ENCODE data around the gene FAM20C. TPM values are rescaled to one million over a fixed set of nuclear protein-coding genes. Genes with fewer than 3 reads are reported as not detected.

Gene FAM20C
- total RNA-seq, 4 donors from 2014 or later = 15.8 to 20.4 (median 18.7) TPM

DNA sequence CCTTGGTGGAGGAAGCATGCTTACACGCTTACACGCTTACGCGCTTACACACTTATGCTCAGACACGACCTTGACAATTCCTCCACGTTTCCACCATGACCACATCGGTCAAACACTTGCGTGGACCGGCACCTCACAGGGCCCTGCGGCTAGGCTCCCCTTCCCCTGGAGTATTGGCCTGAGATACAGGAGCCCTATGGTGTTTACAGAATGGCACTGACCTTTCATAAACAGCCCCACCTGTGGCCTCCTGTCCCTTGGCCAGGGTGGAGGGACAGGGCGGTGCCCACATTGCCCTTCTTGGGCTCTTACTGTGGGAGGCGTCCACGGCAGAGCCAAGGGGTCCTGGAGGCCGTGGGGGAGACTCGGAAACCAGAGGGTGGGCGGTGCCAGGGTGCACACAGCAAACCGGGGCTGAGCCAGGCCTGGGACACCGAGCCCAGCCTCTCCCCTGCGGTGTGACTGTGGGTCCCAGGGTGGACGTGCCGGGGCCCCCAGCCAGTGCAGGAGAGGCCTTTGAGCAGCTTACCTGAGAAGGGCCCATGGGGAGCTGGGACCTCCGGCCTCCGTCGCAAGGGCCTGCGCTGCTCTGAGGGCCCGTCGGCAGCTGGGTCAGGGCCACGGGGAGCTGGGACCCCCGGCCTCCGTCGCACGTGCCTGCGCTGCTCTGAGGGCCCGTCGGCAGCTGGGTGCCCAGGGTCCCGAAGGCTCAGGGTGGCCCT is 53.4 kb downstream of the FAM20C start:
- Histone ChIP-seq H3K27me3 (no peaks in the 10 kb centered on the region), H3K4me1 (peaks cover 7% of the 10 kb centered on the region), H3K36me3 (peaks cover 48% of the 10 kb centered on the region), H3K27ac (no peak overlapping the region), H3K4me3 (no peak overlapping the region), H3K9me3 (no peaks in the 10 kb centered on the region)
- TF ChIP-seq EP300 (IDR thresholded peaks at IDR 0.05) = no peak
- TF ChIP-seq POLR2A (IDR thresholded peaks at IDR 0.05) = no peak
- no peak for TF ChIP-seq POLR2AphosphoS5 (IDR thresholded peaks at IDR 0.05)
- TF ChIP-seq, protein P1, sequence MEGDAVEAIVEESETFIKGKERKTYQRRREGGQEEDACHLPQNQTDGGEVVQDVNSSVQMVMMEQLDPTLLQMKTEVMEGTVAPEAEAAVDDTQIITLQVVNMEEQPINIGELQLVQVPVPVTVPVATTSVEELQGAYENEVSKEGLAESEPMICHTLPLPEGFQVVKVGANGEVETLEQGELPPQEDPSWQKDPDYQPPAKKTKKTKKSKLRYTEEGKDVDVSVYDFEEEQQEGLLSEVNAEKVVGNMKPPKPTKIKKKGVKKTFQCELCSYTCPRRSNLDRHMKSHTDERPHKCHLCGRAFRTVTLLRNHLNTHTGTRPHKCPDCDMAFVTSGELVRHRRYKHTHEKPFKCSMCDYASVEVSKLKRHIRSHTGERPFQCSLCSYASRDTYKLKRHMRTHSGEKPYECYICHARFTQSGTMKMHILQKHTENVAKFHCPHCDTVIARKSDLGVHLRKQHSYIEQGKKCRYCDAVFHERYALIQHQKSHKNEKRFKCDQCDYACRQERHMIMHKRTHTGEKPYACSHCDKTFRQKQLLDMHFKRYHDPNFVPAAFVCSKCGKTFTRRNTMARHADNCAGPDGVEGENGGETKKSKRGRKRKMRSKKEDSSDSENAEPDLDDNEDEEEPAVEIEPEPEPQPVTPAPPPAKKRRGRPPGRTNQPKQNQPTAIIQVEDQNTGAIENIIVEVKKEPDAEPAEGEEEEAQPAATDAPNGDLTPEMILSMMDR (IDR thresholded peaks at IDR 0.05) = no peak
- DNase-seq (ENCODE audit: low spot score in 2 of 2) = no peak
- 92% methylated on average over 23 of the region's 36 CpGs for WGBS

DNA sequence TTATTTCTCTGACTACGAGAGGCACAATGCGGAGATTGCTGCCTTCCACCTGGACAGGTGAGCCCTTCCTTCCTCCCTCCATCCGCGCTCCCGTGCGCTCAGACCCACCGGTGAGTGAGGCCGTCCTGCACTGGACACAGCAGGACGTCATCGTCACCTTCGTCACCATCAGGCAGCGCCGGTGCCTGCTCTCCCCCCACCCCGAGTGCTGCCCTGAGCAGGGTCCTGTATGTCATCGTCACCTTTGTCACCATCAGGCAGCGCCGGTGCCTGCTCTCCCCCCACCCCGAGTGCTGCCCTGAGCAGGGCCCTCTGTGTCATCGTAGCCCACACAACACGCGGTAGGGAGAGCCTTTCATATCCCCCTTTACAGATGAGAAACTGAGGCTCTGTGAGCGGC is 54.1 kb downstream of the FAM20C start:
- H3K9me3 ChIP-seq = no peaks in the 10 kb centered on the region

DNA sequence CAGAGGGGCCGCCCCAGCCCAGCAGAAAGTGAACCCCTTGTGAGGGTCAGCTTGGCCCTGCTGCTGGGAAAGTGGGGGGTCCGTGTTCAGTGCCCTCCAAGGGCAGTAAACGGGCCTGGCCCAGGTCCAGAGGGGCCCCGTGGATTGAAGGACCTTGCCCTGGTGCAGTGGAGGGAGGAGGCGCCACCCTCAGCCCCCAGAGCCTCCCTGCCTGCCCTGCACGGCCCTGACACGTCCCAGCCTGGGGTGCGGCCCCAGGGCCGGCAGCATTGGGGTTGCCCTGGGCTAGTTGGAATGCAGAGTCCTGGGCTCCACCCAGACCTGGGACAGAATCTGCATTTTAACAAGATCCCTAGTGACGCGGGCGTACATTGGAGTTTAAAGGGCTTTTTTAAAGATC is 54.8 kb downstream of the FAM20C start:
- Histone ChIP-seq H3K36me3 (peaks cover 63% of the 10 kb centered on the region), H3K27me3 (no peaks in the 10 kb centered on the region), H3K4me3 (no peak overlapping the region), H3K27ac (no peak overlapping the region), H3K9me3 (no peaks in the 10 kb centered on the region), H3K4me1 (no peaks in the 10 kb centered on the region)
- 83% methylated on average over 6 of the region's 12 CpGs for WGBS
- DNase-seq (ENCODE audit: low spot score in 2 of 2) = no peak
- TF ChIP-seq EP300 (IDR thresholded peaks at IDR 0.05) (no peak), POLR2AphosphoS5 (IDR thresholded peaks at IDR 0.05) (no peak), POLR2A (IDR thresholded peaks at IDR 0.05) (no peak)
- TF ChIP-seq, protein P1 (IDR thresholded peaks at IDR 0.05) = no peak

More for the DNA sequence above, 54.1 kb downstream of the FAM20C start:
- Histone ChIP-seq H3K4me1 (no peaks in the 10 kb centered on the region), H3K27ac (no peak overlapping the region), H3K4me3 (no peak overlapping the region), H3K27me3 (no peaks in the 10 kb centered on the region), H3K36me3 (peaks cover 55% of the 10 kb centered on the region)
- DNase-seq (ENCODE audit: low spot score in 2 of 2) = no peak
- 91% methylated on average over 5 of the region's 22 CpGs for WGBS
- TF ChIP-seq, protein P1 (IDR thresholded peaks at IDR 0.05) = no peak
- TF ChIP-seq POLR2A (IDR thresholded peaks at IDR 0.05) = no peak
- no peak for TF ChIP-seq EP300 (IDR thresholded peaks at IDR 0.05)
- no peak for TF ChIP-seq POLR2AphosphoS5 (IDR thresholded peaks at IDR 0.05)

DNA sequence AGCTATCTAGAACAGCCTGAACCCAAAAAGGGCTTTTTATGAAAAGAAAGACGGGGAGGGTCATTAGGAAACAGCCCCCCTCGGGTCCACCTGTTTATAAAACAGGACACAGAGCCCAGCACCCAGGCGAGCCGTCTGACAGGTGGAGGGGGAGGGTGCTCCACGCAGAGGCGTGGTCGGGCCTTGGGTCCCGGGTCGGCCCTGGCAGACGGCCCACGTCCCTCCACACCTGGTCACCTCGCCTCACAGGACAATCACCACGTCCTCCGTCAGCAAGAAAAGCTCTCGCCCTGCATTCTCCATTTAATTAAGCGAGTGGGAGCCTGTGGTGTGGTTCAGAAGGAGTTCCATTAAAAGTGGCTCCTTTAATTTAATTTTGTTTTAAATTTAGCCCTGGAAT is 55.3 kb downstream of the FAM20C start:
- Histone ChIP-seq H3K4me3 (no peak overlapping the region), H3K36me3 (peaks cover 67% of the 10 kb centered on the region), H3K4me1 (no peaks in the 10 kb centered on the region), H3K9me3 (no peaks in the 10 kb centered on the region), H3K27ac (no peak overlapping the region), H3K27me3 (no peaks in the 10 kb centered on the region)
- DNase-seq (ENCODE audit: low spot score in 2 of 2) = no peak
- 82% methylated on average over 16 of the region's 16 CpGs for WGBS
- TF ChIP-seq EP300 (IDR thresholded peaks at IDR 0.05) = no peak
- no peak for TF ChIP-seq POLR2A (IDR thresholded peaks at IDR 0.05)
- no peak for TF ChIP-seq POLR2AphosphoS5 (IDR thresholded peaks at IDR 0.05)
- TF ChIP-seq, protein P1 (IDR thresholded peaks at IDR 0.05) = no peak

DNA sequence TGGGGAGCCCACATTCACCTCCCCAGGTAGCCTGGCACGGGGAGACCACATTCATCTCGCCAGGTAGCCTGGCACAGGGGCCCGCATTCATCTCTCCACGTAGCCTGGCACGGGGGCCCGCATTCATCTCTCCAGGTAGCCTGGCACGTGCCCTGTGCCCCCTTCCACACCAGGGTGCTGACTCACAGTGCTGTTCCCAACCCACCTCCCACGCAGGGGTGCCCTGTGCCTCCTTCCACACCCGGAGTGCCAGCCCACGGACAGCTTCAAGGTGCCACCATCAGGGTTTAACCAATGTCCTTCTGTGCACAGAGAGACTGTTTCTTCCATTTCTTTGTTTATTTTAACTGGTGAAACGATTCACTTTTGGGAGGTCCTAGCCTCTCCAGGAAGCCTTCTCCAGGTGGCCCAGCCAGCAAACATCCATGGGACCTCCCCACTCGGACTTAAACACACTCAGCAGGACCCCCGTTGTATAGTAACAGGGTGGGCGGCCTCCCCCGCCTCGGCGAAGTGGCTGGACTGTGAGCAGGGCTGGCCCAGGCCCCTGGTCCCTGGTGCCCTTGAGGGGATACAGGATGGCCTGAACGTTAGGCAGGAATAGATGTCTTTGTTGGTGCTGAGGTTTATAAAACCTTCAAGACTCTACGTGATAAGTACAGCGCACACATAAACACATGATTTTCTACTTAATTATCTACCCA is 56.5 kb downstream of the FAM20C start:
- H3K36me3 ChIP-seq = peaks cover 78% of the 10 kb centered on the region
- H3K27me3 ChIP-seq = no peaks in the 10 kb centered on the region
- H3K4me1 ChIP-seq = no peaks in the 10 kb centered on the region
- no peak overlapping the region for H3K4me3 ChIP-seq
- TF ChIP-seq POLR2AphosphoS5 (IDR thresholded peaks at IDR 0.05) (no peak), POLR2A (IDR thresholded peaks at IDR 0.05) (no peak), EP300 (IDR thresholded peaks at IDR 0.05) (no peak)
- TF ChIP-seq, protein P1 (IDR thresholded peaks at IDR 0.05) = no peak
- no peak overlapping the region for H3K27ac ChIP-seq
- H3K9me3 ChIP-seq = no peaks in the 10 kb centered on the region
- WGBS = 85% methylated on average over 20 of the region's 20 CpGs
- DNase-seq (ENCODE audit: low spot score in 2 of 2) = no peak

Measured in suprapubic skin (tissue), 4 donors.